ENCODE data around the gene TRAK1. TPM values are rescaled to one million over a fixed set of nuclear protein-coding genes. Genes with fewer than 3 reads are reported as not detected.

The TRAK1 gene
- total RNA-seq, 1 donor from 2014 or later, result 49.2 TPM

DNA sequence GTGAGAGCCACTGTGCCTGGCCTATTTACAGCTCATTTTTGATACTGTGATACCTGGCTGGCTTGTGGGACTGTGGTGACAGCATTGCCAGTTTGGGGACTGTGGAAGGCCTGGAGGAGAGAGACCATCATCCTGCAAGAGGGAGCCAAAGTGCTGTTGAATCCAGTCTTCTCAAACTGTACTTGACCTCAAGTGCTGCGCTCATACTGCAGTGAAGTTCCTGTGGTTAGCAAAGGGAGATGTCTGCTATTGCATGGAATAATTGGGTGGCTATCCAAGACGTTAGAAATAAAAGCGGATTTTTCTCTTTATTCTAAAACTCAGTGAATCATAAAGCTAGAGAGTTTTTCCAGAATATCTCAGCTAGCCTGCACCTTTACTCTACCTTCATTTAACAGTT, 91.4 kb downstream of the TRAK1 start:
- Mint-ChIP-seq H3K27ac (no peak overlapping the region), H3K9me3 (no peaks in the 10 kb centered on the region), H3K4me3 (no peak overlapping the region), H3K4me1 (ENCODE audit: unreplicated experiment) (peaks cover 24% of the 10 kb centered on the region), H3K27me3 (no peaks in the 10 kb centered on the region), H3K36me3 (peaks cover 17% of the 10 kb centered on the region)
- no peak for DNase-seq (ENCODE audit: extremely low spot score, unreplicated experiment)
- TF ChIP-seq, protein P1, sequence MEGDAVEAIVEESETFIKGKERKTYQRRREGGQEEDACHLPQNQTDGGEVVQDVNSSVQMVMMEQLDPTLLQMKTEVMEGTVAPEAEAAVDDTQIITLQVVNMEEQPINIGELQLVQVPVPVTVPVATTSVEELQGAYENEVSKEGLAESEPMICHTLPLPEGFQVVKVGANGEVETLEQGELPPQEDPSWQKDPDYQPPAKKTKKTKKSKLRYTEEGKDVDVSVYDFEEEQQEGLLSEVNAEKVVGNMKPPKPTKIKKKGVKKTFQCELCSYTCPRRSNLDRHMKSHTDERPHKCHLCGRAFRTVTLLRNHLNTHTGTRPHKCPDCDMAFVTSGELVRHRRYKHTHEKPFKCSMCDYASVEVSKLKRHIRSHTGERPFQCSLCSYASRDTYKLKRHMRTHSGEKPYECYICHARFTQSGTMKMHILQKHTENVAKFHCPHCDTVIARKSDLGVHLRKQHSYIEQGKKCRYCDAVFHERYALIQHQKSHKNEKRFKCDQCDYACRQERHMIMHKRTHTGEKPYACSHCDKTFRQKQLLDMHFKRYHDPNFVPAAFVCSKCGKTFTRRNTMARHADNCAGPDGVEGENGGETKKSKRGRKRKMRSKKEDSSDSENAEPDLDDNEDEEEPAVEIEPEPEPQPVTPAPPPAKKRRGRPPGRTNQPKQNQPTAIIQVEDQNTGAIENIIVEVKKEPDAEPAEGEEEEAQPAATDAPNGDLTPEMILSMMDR (conservative IDR thresholded peaks at IDR 0.05), result no peak

DNA sequence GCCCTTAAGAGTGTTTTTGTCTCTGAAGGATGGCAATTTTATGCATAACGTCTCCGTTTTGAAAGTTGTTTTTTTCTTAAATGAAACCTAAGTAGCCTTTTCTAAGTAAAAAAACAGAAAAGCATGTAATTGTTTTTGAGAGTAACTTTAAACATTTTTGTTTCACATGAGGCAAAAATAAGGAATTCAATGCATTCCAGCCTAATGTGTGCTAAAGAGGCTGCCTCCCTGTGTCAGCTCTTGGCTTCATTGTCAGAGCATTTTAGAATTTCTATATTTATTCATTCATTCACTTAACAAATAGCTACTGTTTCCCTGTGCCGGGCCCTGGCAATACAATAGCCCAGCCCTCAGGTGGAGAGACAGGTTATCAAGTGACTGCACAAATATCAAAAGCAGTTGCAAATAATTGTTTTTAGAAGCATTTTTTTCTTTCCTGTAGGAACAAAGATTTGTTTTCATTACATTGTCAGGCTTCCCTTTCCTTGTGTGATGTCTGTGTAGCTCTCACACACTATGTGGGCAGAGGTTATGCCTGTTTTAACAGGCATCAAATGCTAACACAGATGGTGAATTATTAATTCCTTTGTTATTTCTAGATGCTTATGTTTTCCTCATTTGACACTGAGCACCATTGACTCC, 93.0 kb downstream of the TRAK1 start:
- H3K9me3 Mint-ChIP-seq, result no peaks in the 10 kb centered on the region
- H3K36me3 Mint-ChIP-seq, result peaks cover 20% of the 10 kb centered on the region
- H3K4me3 Mint-ChIP-seq, result no peak overlapping the region
- H3K4me1 Mint-ChIP-seq (ENCODE audit: unreplicated experiment), result peaks cover 25% of the 10 kb centered on the region
- TF ChIP-seq, protein P1 (conservative IDR thresholded peaks at IDR 0.05), result no peak
- H3K27me3 Mint-ChIP-seq, result no peaks in the 10 kb centered on the region
- H3K27ac Mint-ChIP-seq, result peak overlapping the region; percentile 66
- no peak for DNase-seq (ENCODE audit: extremely low spot score, unreplicated experiment)

DNA sequence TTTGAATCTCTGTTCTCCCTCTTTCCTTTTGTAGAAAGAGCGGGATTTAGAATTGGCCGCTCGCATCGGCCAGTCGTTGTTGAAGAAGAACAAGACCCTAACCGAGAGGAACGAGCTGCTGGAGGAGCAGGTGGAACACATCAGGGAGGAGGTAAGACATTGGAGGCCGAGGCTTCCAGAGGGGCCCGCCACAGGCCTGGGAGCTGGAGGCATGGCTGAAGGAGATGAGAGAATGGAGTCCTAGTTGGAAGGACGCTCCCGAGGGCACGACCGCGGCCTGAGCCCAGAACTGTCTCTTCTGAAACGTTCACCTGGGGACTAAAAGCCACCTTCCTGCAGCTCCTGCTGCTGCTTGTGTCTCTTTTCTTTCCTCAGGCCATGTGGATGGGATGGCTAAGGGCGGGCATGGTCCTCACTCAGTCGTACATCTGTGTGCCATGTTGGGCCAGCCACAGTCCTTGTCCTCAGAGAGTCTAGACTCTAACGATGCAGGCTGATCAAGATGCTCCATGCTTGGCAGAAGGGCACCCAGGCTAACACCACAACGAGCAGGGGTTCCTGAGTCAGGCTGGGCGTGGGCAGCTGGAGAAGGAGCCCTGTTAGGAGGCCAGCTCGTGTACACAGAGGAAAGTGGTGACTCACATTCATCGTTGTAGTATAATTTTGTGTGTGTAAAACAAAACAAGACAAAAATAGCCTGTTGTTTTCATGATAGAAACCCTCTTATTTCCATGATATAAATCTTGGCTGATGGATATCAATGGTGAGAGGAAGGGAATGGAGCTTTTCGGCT, 93.7 kb downstream of the TRAK1 start:
- TF ChIP-seq, protein P1 (conservative IDR thresholded peaks at IDR 0.05), result no peak
- H3K4me1 Mint-ChIP-seq (ENCODE audit: unreplicated experiment), result peaks cover 18% of the 10 kb centered on the region
- peaks cover 17% of the 10 kb centered on the region for H3K36me3 Mint-ChIP-seq
- peak overlapping the region; percentile 66 for H3K27ac Mint-ChIP-seq
- DNase-seq (ENCODE audit: extremely low spot score, unreplicated experiment), result no peak
- no peaks in the 10 kb centered on the region for H3K27me3 Mint-ChIP-seq
- no peaks in the 10 kb centered on the region for H3K9me3 Mint-ChIP-seq
- no peak overlapping the region for H3K4me3 Mint-ChIP-seq

DNA sequence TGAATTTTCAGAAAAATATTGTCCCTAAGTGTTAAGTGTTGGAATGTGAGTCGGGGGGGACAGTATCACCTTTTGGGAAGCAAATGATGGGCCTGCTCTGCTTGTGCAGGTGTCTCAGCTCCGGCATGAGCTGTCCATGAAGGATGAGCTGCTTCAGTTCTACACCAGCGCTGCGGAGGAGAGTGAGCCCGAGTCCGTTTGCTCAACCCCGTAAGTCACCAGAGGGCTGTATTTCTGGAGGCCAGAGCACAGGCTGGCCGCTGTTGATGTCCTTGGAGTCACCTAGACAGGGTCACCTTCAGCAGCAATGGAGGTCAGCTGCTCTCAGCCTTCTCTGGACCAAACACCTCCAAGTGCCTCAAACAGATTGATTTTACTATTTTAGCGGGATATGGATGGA, 96.8 kb downstream of the TRAK1 start:
- Mint-ChIP-seq H3K36me3 (peaks cover 17% of the 10 kb centered on the region), H3K9me3 (no peaks in the 10 kb centered on the region), H3K27me3 (no peaks in the 10 kb centered on the region), H3K4me3 (no peak overlapping the region), H3K27ac (peak overlapping the region; percentile 63), H3K4me1 (ENCODE audit: unreplicated experiment) (peaks cover 18% of the 10 kb centered on the region)
- TF ChIP-seq, protein P1 (conservative IDR thresholded peaks at IDR 0.05), result no peak
- no peak for DNase-seq (ENCODE audit: extremely low spot score, unreplicated experiment)

DNA sequence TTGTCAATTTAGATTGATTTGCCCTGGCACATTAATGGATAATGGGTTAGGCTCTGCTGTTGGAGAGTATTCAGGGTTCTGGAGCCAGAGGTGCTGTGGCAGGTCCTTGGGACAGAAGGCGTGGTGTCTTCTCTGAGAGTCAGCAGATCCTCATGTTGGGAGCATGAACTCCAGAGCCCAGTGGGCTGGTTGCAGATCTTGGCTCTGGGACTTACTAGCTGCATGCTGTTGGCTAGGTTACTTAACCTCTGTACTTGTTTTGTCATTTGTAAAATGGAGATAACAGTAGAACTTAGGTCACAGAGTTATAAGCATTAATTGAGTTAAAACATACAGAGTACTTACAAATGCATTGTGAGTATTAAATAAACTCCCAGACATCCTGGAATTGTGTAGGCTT, 97.2 kb downstream of the TRAK1 start:
- Mint-ChIP-seq H3K9me3 (no peaks in the 10 kb centered on the region), H3K27me3 (no peaks in the 10 kb centered on the region), H3K4me1 (ENCODE audit: unreplicated experiment) (peaks cover 18% of the 10 kb centered on the region), H3K36me3 (peaks cover 17% of the 10 kb centered on the region), H3K27ac (peak overlapping the region; percentile 63), H3K4me3 (no peak overlapping the region)
- no peak for DNase-seq (ENCODE audit: extremely low spot score, unreplicated experiment)
- TF ChIP-seq, protein P1 (conservative IDR thresholded peaks at IDR 0.05), result no peak

Data from type B pancreatic cell (in vitro differentiated cells).